Measurements from ENCODE around the gene ATP5F1B. TPM values are rescaled to one million over a fixed set of nuclear protein-coding genes. Genes with fewer than 3 reads are reported as not detected.

Gene ATP5F1B
- total and polyA plus RNA-seq, 2 of the 8 experiments (the other 6 are each of a cell fraction or from before 2014, with no cell fraction given), result 900 to 1,522 TPM

GRCh38 chr12:56687223-56688128 is 41.7 kb upstream of the ATP5F1B start (continued):
- TF ChIP-seq CTCF (IDR thresholded peaks at IDR 0.05; ENCODE audit: control extremely low read depth in 1 of 3, insufficient read depth in 1 of 3, low read depth in 1 of 3, low read length in 3 of 3) (no peak), CEBPB (IDR thresholded peaks at IDR 0.05; ENCODE audit: low read depth, low read length) (no peak), SIX5 (IDR thresholded peaks at IDR 0.05; ENCODE audit: low read depth, low read length) (no peak), SP4 (IDR thresholded peaks at IDR 0.05; ENCODE audit: low read length) (no peak), RNF2 (IDR thresholded peaks at IDR 0.05; ENCODE audit: borderline replicate concordance, low read depth, low read length, missing control alignments, poor library complexity, severe bottlenecking) (no peak), BCL11A (IDR thresholded peaks at IDR 0.05; ENCODE audit: low read depth in 2 of 2, low read length in 2 of 2) (no peak), FOSL1 (IDR thresholded peaks at IDR 0.05; ENCODE audit: insufficient read depth, low read depth, low read length) (no peak), BACH1 (IDR thresholded peaks at IDR 0.05; ENCODE audit: low read length) (no peak), NANOG (IDR thresholded peaks at IDR 0.05; ENCODE audit: insufficient read depth, low read depth, low read length, poor library complexity, severe bottlenecking) (no peak)
